GM18508 (cell line): ENCODE results near the gene ARID4A.
A peak's percentile ranks its signal among the peaks of the same experiment; 100 is the strongest.
"Not testable (repeated sequence)": the region's sequence is repeated elsewhere in the genome, so short reads cannot be mapped to it uniquely, and the experiment has no call there.

ENCODE experiments used
- ATAC-seq: cut with Tn5 transposase; IDR thresholded peaks from one replicate; pipeline ENCODE4 v1.9.1; 2021; ENCODE audit warnings: moderate number of reproducible peaks; ENCODE audit not compliant: insufficient read depth, unreplicated experiment

ARID4A gene

GRCh38 chr14:58292187-58292586, 6.2 kb upstream of the ARID4A start:
- ATAC-seq, result no peak

- ATAC-seq, result no peak
These were observed 4.2 kb upstream of the ARID4A start for GRCh38 chr14:58294201-58294600.

- no peak for ATAC-seq
These were observed 1.6 kb upstream of the ARID4A start for GRCh38 chr14:58296726-58297125.

GRCh38 chr14:58297412-58297761, 968 bp upstream of the ARID4A start:
- no peak for ATAC-seq

GRCh38 chr14:58297762-58298476, 436 bp upstream of the ARID4A start:
- peak; percentile 79 for ATAC-seq

GRCh38 chr14:58299401-58300330, 1.3 kb downstream of the ARID4A start:
- ATAC-seq, result no peak

- ATAC-seq, result no peak
These were observed 3.1 kb downstream of the ARID4A start for GRCh38 chr14:58301416-58301815.

GRCh38 chr14:58305730-58306129, 7.4 kb downstream of the ARID4A start:
- no peak for ATAC-seq

GRCh38 chr14:58307597-58308316, 9.4 kb downstream of the ARID4A start:
- no peak for ATAC-seq

- no peak for ATAC-seq
These were observed 10.7 kb downstream of the ARID4A start for GRCh38 chr14:58309086-58309485.

GRCh38 chr14:58313699-58314098, 15.3 kb downstream of the ARID4A start:
- ATAC-seq, result no peak

- ATAC-seq, result no peak
These were observed 17.3 kb downstream of the ARID4A start for GRCh38 chr14:58315606-58316005.

- no peak for ATAC-seq
These were observed 28.7 kb downstream of the ARID4A start for GRCh38 chr14:58327019-58327418.

- peak; percentile 85 for ATAC-seq
These were observed 32.8 kb downstream of the ARID4A start for GRCh38 chr14:58331111-58331510.

- ATAC-seq, result no peak
These were observed 34.2 kb downstream of the ARID4A start for GRCh38 chr14:58332561-58332960.

- not testable (repeated sequence) for ATAC-seq
These were observed 41.3 kb downstream of the ARID4A start for GRCh38 chr14:58339666-58340065.

GRCh38 chr14:58341152-58341748, 42.9 kb downstream of the ARID4A start:
- ATAC-seq, result no peak

GRCh38 chr14:58343535-58343934, 45.2 kb downstream of the ARID4A start:
- not testable (repeated sequence) for ATAC-seq

- ATAC-seq, result no peak
These were observed 55.4 kb downstream of the ARID4A start for GRCh38 chr14:58353516-58354299.

GRCh38 chr14:58354808-58355207, 56.5 kb downstream of the ARID4A start:
- no peak for ATAC-seq
